GM19328 (cell line): Measurements from ENCODE around the gene CALD1.

ENCODE experiments used
- ATAC-seq: cut with Tn5 transposase; IDR thresholded peaks from one replicate; pipeline ENCODE4 v1.9.1; 2021; ENCODE audit warnings: mild to moderate bottlenecking, moderate library complexity; ENCODE audit not compliant: unreplicated experiment

Gene CALD1

DNA sequence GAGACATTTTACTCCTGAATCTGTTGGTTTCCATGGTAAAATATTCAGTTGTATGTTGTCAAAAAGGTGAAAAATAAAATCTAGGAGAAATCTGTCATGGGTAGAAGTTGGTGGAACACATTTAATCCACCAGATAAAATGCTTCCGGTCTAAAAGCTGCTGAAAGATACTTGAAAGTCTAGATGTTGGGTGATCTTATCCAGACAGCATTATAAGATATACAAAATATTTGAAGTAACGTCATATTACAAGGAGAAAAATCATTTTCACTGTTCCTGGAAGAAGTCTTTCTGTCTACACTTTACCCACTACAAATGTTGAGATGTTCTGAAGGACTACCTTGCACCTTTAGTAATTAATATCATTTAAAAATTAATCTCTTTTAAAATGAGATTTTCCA, 40.9 kb downstream of the CALD1 start:
- ATAC-seq, result no peak

DNA sequence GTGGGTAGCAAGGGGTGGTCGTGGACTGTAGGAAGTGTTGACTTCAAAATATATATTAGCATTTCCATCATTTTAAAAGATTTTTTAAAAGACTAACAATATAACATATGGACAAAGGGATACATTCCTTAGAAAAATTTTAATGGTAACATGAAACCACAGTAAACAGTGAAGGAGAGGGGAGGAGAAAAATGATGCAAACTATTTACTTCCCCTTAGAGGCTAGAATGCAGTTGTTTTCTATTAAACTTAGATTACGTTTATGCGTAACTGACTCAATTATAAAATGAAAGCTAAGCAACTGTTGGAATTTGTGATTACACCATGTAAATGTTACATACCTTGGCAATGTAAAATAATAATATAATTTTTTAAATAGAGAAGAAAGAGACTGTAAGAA, 41.3 kb downstream of the CALD1 start:
- no peak for ATAC-seq

DNA sequence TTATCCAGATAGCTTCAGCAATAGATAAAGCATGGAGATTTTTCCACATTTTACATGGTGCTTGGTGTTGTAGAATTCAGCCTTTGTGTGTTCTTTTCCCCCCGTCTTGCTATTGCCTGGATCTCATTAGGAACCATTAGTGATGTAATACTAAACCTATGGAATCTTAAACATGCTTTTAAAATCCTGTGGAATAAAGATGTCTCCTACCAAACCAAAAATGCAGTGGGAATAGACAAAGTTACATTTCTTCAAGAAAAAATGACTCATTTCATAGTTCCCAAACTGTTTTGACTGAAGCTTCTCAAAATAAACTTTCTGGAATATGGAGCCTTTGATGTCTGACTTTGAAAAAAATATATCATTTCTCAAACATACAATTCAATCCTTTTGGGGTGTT, 44.0 kb downstream of the CALD1 start:
- ATAC-seq, result no peak

DNA sequence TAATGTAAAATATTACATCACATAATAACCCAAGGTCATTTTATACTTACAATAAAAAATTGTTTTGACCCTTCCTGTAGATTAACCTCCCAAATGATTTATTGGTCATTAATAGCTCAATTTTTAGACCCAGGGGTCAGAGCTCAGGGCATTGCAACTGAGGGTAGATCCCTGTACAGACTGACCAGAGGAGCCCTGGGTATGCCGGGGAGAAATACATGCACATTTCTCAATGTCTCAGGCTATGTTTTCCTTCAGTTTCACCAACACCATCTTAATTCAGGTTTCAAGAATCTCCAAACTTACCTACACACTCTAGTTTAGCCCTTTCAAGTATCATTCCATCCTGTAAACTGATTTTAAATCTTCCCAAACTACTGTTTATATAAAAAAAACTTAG, 46.2 kb downstream of the CALD1 start:
- no peak for ATAC-seq

DNA sequence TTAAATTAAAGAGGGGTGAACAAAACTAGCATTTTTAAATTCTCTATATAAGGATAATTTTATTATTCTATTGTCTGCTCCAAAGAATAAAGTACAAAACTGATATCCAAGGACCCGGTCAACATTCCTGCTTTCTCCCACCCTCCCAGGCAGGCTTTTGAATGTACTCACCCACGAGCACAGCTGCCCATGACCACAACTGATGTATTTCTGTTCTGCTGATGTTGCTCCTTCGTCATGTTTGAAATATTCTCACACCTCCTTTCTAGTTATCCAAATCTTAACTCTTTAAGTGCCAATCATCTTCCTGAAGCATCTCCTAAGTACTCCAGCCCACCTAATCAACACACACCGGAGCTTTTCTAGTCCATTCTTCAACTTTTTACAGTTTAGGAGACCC, 46.7 kb downstream of the CALD1 start:
- no peak for ATAC-seq

DNA sequence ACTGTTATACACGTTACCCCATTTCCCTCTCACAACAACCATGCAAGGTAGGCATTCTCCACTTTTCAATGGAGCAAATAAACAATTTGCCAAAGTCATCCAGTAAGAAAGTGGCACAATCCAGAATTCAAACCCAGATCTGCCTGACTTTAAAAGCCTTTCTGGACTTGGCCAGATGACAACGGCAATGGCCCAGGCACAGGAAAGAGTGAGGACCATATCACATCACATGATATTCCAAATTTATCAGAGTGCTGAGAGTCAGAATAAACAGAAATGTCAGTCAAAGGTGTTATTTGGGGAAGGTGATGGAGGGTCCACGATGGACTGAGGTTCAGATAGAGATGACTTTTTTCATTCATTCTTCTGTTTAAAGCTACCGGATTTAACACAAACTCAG, 48.0 kb downstream of the CALD1 start:
- ATAC-seq, result no peak

DNA sequence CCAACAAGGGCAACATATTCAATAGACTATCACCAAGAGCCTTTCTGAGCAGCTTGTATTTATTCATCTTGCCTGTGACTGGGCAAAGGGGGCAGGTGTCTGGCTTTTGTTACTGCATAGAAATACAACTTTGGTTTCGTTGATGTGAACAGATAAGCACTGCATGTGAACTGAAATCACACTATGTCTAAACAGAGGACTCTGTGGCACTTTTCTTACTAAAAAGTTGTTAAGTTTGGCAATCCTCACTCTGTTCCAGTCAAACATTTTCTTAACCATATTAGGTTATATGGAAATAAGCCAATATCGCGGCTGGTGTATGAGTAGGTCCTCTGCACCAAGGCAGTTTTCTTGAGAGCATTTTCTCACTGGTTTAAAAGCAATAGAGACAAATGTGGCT, 48.5 kb downstream of the CALD1 start:
- ATAC-seq, result no peak

DNA sequence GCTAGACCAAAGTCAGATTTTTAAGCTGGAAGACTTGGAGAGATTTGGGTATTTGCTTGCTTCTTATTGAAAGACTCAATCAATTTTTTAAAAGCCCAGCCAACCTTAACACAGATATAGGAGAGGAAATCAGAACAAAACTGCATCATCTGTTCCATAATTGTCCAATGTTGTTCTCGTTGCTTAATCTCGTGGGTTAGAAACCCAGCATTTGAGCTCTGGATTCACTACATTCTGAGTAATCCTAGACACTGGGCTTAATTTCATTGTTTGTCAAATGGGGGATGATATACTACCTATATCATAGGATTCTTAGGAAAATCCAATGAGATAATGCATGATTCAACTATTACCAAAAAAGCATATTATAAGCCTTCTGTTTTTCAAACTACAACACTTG, 48.9 kb downstream of the CALD1 start:
- ATAC-seq, result no peak

DNA sequence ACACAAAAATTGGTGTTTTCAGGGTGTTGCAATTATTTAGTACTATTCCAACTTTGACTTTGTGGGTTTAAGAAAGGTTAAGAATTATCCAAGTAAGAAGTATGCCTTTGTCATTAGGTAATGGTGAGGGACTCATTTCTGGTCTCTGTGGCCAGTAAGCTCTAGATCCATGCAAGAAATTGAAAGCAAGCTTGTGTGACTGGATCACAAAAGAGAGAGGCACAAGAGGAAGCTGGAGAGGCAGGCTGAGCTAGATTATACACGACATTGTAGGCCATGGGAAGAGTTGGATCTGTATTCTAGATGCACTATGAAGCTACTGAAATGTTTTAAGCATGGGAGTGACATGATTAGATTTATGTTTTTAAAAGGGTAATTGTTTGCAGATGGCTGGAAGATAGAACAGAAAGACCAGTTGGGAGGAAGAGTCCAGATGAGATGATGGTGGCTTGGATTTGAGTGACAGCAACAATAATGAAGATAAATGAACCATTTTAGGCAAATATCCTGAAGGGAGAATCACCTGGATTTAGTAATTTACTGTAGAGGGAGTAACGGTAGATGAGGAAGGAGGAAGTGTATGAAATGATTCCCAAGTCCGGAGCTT, 50.0 kb downstream of the CALD1 start:
- no peak for ATAC-seq

DNA sequence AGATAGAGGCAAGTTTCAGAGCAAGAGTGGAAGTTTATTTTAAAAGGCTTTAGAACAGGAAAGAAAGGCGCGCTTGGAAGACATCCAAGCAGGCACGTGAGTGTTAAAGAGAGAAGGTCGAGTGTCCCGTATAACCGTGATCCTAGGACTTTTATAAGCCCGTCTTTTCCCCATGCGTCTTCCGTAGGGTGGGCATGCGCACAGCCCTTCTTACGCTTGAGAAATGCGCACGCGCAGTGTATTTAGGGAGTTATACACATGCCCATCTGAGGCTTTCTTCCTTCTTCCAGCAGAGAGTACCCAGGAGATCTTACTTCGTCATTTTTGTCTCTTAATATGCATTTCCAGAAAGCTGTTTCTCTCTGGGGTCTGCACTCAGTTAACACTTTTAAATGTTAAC, 52.4 kb downstream of the CALD1 start:
- ATAC-seq, result no peak

DNA sequence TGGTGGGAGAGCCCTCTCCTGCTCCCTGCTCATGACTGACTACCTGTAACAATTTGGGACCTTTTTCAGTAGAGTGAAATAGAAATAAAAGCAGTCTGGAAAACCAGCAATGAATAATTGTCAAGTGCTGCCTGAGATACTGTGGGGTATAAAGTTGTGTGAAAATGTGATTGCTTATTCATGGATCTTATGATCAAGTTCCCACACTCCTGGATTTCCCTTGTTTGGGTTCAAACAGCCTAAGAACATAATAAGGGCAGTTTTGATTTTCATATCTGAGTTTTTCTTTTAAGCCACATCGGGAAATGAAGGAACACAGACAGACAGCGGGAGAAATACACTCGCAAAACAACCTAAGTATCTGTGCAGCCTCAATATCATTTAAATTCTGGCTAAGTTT, 52.9 kb downstream of the CALD1 start:
- ATAC-seq, result no peak

DNA sequence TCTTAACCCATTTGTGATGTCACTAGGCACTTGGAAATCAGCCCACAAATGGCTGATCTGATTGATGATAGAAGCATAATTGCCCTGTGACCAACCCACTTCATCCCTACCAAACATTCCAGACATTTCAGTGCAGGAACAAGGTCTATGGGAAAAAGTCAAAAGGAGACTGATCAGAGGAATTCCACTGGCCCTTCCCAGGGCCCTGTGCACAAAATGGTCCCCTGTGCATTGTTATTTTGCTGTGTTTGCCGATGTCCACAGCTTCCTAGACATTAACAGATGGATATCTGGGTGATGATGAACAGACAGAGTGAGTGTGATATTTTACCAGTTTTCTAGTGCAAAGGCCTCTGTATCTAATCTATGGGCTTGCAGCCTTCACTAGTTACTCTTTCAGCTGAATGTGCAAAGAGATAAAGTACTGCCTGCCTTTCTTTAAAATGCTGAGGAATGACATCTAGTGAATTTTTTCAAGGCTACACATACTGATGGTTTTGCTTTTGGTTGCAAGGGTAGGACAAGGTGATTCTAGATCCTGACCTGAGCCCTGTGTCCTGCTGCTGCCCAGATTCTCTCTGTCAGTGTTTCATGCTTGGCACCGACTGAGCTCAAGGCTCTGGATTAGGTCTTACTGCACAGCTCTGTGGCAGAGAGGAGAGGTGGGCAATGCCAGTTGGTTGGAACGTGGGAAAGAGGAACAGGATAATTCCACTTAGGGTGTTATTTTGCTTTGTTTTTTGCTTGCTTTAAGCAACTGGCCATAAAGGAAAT, 55.4 kb downstream of the CALD1 start:
- no peak for ATAC-seq

DNA sequence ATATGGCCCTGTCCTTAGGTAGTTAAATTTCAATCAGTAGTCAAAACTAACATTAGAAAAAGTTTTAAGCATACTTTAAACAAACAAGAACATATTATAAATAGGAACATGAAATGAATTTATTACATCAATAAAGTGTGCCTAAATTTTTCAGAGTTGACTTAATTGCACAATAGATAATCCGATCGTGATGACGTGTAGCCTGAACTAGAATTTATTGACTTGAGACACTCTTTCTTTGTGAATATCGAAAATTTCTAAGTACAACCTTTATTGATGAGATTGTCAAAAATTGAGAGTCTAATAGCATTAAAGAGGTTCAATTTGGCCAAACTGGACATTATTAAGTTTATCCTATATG, 56.0 kb downstream of the CALD1 start:
- no peak for ATAC-seq

DNA sequence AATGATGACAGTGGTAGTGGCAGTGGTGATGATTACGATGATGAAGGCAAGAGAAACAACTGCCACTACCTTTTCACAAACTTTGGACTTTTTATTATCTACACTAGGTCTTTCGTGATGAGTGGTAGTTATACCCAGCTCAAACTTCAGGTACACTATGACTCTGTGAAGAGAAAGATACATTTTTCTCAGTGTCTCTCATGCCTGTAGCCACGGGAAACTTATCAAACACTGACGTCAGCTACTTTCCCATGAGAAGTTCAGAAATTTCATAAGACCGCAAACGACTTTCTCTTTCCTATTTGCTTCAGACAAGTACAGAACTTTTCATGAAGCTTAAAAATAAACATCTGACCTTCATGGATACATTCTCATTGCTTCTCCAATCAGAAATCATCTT, 57.0 kb downstream of the CALD1 start:
- no peak for ATAC-seq

DNA sequence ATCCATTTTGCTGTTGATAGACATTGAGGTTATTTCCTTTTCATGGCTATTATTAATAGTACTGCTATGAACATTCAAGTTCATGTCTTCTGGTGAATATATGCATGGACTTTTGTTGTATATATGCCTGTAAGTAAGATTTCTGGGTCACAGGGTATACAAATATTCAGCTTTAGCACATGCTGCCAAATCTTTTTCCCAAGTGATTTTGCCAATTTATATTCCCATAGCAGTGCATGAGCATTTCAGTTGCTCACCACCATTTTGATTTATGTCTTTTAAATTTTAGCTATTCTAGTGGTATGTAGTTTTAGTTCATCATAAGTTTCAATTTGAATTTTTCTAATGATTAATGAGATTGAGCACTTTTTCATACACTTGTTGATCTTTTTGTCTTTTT, 59.9 kb downstream of the CALD1 start:
- ATAC-seq, result no peak

DNA sequence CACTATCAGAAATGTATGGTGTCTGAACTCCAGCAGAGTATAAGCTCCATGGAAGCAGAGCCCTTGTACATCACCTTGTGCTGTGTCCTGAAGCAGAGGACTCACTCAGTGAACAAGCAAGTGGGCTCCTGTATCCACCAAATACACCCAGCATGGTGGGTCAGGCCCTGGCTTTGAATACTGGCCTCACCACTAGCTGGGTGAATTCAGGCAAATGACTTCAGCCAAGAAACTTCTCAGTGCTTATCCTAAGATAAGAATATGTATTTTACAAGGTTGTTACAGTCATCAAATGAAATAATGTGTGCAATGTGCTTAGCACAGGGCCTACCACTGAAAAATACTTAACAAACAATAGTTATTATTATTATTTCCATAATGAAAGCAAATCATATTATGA, 62.6 kb downstream of the CALD1 start:
- no peak for ATAC-seq

DNA sequence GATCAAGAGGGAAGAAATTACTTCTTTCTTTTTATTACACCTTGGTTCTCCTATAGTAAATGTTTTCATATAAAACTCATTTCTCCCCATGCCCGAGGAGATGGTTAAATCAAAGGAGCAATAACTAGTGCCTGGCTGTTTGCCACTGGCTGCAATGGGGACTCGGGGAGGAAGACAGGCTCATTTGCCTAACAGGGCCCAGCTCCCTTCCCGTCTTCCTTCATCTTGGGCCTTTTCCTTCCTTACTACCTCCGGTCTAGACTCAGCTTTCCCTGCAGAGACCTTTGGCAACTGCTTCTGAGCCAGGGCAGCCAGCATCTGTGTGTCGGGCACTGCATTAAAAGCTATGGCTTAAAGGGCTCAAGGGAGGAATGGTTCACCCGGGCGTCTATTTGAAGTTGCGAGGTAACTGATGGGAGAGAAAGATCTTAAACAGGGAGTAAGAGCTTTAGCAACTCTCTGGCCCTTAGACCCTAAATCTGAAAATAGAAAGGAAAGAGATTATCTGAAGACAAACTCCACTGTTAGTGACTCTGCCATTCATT, 63.5 kb downstream of the CALD1 start:
- ATAC-seq, result no peak

DNA sequence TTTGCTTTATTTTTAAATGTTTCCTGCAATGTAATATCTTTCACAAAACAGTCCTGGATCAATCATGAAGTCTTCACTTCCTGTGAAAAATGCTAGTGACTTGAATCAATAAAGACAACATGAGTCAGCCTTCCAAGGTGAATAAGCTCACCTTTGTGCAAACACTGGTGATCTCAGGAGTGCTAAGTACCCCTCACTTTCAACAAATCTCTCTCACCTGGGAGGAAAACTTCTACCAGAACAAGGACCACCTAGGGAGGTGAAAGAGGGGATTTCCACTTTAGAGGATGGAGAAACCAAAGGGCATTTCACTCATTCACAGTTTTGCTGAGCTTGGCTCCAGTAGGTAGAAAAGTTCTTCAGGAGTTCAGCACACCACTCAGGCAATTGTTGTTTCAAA, 64.8 kb downstream of the CALD1 start:
- ATAC-seq, result no peak

DNA sequence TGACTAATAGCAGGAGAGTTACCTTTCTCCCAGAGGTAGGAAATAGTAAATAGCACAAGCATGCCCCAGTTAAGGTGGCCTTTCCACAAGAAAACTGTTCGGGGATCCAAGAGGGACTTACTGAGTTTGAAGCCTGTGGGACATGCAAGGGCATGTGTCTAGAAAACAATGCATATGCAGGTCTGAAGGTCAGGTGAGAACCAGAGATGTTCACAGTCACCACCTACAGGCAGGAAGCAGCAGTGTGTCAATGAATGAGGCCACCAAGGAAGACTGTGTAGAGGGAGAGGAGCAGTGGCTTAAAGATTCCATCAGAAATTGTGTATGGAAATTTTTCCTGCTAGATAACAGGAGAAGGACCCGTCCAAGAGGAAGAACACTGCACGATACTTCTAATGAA, 66.0 kb downstream of the CALD1 start:
- ATAC-seq, result peak; percentile 64

DNA sequence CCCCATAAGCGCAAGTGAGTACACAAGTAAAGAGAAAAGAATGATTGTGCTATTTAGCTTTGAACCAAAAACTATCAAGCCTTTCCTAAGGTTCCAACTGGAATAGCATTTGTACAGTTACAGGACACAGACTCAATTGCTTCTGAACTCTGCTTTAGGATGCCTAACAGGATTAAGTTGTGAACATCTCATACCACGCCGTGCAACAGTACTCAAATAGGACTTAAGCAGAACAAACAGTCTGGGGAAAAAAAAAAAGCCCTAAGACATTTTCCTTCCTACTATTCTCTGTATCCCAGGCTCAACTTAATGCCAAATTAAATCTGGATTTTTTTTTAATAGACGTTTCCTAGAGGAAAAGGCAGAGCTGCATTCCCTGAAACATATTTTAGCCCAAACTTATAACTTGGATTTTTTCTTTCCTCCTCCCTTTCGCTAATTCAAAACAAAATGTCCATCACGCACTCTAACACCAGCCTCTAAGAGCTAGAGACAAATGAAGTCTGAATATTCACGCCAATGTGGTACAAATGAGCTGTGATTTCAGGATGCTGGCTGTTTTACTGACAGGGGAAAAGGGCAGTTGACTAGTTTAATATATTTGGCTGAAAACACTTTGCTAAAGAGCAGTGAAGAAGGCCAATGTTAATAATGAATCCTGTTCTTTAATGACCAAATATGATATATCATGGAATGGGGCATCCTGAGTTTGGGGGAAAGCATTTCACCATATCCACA, 68.6 kb downstream of the CALD1 start:
- no peak for ATAC-seq

DNA sequence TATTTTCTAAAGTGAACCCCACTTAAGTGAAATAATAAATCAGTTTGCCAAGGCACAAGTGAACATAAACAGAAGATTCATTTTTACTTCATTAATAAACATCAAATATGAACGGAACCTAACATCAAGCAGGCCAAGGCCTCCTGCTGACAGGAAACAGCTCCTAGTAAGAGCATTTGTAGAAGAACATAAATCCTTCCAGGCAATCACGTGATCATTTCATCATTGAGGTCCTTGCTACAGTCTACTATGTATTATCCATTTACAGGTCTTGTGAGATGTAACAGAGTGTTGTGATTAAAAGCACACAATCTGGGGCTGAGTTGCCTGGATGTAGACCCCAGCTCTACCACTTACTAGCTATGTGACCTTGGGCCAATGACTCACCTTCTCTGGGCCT, 70.6 kb downstream of the CALD1 start:
- no peak for ATAC-seq

DNA sequence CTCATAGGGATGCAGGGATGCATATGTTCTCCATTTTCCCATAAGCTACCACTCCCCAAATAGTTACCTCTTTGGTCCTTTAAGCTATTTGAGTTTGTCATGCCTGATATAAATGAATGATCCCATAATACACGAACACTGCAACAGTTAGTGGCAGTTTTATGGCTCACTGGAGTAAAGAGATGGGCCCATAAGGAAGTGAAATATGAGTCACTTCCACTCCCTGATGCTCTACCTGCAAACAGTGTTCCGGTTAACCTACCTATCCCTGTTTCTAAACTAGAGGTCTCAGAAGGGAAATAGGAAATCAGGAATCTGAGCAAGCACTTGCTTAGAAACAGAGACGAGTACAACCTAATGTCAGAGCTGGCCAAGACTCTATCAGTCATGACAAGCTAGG, 71.7 kb downstream of the CALD1 start:
- no peak for ATAC-seq
